GM21423 (cell line): Measurements from ENCODE around the gene GRIA1.

Experiments
- ATAC-seq: cut with Tn5 transposase; IDR thresholded peaks from one replicate; pipeline ENCODE4 v1.9.1; 2021; ENCODE audit warnings: mild to moderate bottlenecking, moderate library complexity; ENCODE audit not compliant: unreplicated experiment

Gene GRIA1

DNA sequence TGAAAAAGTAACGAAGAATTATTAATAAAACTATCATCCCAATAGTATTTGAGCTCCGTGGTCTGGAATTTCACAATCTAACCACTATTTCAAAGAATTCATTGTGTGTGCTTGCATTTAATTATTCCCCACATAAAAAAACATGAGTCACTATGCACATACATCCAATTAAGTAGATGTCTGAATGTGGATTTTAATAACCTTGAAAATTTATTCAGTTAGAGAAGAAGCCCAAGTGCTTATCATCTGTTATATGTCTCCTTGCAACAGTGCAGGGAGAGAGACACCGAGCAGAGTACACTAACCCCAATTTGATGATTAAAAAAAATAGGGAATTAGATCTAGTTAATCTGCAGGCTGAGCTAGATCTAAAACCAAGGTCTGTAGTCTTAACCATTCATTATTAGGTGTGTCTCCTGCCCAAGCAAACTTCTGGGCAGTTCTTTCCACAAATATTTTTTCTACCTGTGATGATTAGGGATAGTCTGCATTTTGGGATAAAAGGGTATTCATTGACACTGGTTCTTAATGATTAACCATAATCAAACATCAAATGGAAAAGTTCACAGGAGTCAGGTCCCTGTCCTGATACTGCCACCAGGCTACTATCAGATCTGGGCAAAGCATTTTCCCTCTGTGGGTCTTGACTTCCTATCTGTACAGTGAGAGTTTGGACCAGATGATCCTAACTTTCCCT is 164.2 kb downstream of the GRIA1 start:
- ATAC-seq, result no peak

DNA sequence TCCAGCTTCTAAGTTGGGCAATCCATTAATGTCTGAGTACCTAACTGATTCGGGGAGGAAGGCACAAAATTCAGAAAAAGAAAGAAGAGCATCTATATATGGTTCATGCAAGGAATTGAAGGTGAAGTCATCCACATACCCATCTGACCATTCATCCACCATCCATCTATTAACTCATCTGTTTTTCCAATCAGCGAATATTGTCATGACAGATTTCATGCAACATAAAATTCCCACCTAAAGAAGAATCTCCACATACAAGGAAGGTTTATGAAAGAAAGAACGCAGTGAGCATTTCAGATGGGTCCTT is 164.7 kb downstream of the GRIA1 start:
- no peak for ATAC-seq

DNA sequence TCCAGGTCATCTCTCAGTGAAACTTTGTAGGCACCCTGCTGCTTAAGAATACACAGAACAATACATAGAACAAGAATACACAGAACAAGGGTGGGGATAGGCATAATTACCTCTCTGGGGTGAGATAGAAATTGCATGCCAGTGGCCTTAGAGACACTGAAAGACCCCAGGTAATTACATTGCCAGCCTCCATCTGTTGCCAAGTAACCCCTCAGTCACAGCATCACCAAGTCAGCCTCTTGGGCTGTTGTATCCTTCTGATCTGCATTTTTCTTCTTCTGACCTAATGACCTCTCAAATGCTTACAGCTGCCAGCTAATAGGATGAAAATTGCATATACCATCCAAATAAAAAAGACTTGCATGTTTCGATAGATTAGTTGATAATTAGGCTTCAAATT is 167.7 kb downstream of the GRIA1 start:
- no peak for ATAC-seq

DNA sequence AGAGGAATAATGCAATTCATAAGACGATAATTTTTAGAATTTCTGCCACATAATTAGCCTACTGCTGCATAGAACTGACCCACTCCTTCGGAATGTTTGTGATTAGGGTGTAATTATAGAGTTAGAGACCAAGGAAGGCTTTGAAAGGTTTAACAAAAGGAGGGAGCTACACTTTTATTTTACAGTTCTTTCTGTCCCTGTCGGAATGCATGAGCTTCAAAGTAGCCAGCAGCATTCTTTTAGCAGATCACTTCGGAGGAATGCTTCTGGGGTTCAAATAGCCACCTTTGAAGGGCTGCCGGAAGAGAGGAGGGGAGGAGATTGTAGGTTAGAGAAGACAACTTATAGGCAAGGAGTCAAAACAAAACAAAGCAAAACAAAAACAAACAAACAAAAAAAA is 168.1 kb downstream of the GRIA1 start:
- no peak for ATAC-seq

DNA sequence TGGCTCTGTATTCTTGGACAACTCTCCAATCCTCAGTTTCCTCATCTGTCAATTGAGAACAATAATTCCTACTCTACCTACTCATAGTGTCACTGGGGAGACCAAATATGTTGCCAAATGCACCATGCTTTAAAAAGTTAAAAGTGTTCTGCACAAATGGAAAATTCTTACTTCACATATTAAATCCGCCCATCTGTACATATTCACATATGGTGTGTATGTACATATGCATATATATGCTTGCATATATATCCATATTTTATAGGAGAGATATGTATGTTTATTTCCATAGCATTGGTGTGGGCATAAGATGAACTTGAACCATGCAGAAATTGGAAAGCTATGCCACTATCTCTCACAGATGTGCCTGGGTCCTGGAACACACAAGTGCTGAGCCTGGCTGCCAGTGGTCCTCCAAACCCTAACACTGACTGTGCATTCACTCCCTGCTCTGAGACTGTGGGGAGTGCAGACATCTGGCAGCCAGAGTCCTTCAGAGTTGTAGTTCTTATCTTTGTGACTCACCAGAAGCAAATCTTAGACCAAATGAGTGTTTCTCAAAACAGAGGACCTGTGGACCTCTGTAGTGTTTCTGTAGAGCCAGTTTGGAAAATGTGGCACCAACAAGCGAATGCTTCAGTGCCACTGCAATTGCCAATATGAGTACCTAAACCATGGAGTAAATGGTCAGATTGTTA is 168.7 kb downstream of the GRIA1 start:
- no peak for ATAC-seq

DNA sequence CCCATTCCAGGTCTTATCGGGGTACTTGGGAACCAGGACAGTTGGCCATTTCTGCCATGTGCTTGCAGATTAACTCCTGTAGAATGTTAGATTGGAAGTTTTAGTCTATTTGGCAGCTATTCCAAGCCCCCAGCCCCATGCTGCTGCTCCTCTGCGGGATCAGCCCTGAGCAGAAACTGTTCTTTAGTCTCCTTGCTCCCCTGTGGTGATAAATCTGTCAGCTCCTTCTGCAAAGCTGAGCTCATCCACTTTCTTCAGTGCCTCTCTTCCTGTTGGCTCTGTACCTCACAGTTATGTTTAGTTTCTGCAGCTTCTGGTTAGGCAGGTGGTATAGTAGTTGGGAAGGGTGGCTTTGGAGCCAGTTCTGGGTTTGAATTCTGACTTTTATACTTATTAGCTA is 170.4 kb downstream of the GRIA1 start:
- no peak for ATAC-seq

DNA sequence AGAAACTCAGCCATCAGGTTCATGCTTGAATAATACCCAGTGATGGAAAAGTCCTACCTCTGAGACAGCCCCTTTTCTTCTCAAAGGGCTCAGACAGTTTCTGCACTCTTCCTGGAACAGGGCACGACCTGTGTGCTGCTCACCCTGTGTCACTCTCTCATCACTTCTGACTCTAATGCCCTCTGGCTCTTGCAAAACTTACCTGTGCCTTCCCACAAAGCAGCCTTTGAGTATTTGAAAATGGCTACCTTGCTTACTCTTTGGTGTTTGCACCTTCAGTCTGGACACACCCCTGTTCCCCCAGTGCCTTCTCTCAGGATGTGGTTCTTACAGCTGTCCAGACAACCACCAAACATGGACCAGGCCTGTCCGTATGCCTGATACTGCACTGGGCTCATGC is 171.4 kb downstream of the GRIA1 start:
- ATAC-seq, result no peak

DNA sequence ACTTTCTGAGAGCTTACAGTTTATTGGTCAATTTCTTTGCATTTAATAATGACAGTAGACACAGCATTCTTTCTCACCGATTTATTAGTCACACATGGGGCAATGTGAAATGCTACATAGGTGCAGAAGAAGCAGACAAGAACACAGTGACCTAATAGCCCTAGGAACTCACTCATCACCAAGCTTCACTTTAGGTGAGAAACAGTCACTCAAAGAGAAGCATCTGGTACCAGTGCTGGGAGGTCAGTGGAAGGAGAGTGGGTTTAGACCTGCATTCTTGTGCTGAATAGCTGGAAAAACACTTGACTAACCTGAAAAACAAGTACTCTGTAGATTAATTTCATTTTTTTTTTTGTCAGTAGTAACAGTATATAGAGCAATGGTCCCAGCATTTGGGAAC is 179.6 kb downstream of the GRIA1 start:
- no peak for ATAC-seq

DNA sequence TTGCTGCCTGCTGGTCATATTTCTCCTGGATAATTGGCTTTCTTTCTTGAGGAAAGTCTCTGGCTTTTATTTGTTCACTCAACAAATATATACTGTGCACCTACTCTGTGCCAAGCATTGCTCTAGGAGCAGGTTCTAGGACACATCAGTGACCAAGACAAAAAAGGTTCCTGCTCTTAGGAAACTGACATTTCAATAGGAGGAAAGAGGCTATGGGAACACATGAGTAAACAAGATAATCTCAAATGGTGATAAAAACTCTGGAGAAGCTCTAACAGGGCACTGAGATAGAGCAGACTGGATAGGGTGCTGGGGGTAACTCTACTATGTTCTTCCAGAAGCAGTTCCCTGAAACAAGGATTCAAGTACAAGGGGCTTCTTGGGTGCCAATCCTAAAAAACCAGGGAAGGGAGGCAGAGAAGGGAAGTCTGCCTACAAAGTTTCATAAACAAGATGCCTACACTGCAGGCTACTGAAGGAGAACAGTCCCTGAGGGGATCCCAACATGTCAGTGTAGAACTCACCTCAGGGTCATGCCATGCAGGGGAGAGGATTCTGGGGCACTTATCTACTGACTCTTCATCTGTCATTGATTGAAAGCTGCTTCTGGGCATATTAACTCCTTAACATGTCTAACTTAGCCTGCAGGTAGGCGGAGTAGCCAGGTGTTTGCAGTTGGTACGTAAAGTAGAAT is 181.3 kb downstream of the GRIA1 start:
- ATAC-seq, result no peak

DNA sequence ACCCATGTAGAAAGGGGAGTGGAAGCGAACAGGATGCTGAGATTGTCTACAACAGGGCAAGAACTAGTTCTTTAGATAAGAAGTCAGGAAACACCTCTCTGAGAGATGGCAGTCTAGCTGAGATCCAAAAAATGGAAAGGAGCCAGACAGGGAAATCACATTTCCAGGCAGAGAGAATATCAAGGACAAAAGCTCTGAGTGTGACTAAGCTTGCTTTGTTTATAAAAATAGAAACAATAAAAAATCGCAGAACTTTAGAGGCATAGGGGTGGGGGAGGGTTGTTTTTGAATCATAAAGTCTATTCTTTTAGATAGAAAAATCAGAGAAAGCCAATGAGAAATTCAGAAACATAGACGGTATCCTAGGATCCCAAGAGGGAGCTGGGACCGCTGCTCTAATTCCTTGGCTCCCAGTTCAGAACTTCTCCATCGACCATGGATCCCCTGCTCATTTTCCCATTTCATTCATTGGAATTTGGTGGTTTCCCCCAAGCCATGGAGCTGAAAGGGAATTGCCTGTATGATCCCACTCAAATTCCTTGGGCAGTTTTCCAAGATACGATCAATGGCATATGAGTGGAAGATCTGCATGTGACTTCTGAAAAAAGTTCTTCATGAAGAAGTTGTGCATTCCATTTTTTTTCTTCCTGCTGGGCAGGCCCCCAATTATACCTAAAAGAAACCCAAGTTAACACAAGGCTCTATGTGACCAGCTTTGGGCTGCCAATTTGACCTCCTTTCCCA is 182.0 kb downstream of the GRIA1 start:
- ATAC-seq, result no peak

DNA sequence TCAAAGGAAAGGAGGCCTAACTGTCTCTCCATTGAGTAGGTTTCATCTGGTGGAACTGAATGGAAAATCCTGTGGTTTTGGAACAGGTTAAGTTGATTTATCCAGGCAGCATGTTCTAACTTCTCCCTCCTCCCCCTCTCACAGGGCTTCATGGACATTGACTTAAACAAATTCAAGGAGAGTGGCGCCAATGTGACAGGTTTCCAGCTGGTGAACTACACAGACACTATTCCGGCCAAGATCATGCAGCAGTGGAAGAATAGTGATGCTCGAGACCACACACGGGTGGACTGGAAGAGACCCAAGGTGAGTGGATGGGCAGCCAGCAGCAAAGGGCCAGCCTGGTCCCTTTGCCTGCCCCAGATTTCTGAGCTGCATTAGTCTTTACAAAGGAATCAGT is 183.9 kb downstream of the GRIA1 start:
- no peak for ATAC-seq

DNA sequence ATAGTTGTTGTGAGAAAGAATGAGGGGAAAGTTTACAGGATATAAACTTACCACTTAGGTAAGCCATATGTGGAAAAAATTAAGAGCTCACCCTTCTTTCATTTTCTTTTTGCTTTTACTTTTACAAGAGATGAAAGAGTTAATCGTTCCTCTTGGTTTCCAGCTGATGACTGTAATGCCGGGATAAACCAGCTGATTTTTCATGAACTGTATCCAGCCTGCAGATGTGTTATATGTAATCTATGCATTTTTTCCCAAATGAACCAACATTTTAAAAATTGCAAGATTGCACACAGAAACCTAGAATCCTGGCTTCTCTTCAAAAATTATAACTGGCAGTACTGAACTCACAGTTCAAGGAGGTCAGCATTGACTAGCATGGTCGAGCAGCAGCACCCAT is 185.9 kb downstream of the GRIA1 start:
- no peak for ATAC-seq

DNA sequence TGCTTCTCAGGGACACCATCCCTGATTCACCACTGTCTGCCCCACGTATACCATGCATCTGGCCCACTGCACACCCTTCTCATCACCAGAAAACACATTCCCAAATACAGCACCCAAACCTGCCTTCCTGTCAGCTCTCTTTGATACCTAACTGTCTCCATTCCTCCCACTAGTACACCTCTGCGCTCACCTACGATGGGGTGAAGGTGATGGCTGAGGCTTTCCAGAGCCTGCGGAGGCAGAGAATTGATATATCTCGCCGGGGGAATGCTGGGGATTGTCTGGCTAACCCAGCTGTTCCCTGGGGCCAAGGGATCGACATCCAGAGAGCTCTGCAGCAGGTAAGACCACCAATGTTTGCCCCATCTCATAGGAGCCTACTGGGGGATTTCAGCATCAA is 186.4 kb downstream of the GRIA1 start:
- no peak for ATAC-seq

DNA sequence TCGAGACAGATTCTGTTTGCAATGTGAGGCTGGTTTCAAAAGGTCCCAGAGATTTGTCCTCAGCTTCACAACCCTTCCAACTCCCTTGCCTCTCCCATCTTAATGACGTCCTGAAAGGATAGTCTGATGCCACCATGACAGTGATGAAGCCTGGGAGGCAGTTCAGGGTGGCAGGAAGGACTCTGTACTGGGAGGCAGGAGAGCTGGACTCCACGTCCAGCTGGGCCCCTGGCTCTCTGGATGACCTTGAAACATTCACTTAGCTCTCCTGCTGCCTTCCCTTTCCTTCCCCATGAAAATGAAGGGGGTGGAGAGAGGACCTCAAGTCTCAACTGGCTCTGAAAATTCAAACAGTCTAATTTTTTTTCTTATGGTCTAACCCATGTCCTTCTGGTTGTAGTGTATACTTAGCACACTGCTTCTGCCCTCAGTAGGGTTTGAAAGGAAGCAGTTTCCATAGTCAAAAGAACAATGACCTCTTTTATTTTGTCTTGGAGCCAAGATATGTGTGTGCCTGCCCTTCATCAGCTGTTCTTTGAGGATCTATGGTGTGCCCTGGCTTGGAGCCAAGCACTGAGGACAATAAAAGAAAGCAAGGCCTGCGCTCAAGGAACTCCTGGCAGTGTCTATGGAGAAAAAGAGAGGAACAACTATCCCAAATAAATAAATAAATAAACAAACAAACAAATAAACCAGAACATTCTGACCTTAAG is 188.3 kb downstream of the GRIA1 start:
- no peak for ATAC-seq

DNA sequence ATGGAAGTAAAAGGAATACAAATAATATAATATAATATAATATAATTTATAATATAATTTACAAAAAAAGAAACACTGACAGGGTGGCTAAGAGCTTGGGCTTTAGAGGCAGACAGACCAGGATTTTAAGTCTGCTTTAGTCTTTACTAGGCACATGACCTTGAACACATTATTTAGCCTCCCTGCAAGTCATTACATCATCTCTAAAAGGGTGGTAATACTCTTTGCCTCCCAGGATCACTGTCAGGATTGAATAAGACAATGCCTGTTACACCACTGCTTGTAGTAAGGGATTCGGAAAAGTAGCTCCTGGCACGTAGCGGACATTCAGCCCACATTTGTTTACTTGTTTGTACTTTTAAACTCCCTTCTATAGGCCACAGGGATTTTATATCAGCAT is 199.8 kb downstream of the GRIA1 start:
- no peak for ATAC-seq

DNA sequence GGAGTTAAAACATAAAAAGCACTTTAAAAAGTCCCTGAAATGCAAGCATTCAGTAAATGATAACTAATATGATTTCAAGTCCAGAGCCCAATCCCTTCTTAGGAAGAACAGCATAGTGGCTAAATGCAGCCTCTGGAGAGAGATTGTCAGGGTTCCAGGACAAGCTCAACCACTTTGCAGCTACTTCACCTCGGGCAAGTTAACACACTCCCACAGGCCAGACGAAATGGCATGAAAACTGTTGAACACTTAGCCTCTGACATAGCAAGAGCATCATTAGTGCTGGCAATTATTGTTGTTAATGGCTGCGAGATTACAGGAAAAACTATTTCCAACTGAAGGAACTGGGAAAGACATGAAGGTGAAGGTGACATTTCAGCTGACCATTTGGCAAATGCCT is 205.8 kb downstream of the GRIA1 start:
- ATAC-seq, result no peak

DNA sequence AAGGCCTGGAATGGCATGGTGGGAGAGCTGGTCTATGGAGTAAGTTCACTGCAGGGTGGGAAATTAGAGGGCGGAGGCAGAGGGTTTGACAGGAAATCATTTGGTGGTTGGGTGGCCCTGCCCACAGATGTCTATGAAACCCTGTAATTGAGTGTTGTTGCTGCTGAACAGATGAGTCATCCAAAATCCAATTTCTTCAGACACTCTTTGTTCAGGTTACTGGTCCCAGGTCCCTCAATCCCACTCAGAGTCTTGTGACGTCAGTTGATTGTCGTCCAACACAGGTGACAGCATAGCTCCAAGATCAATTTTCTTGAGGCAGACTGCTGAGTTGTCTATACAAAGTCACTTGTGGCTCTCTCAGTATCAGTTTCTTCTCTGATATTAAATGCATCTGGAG is 208.6 kb downstream of the GRIA1 start:
- no peak for ATAC-seq

DNA sequence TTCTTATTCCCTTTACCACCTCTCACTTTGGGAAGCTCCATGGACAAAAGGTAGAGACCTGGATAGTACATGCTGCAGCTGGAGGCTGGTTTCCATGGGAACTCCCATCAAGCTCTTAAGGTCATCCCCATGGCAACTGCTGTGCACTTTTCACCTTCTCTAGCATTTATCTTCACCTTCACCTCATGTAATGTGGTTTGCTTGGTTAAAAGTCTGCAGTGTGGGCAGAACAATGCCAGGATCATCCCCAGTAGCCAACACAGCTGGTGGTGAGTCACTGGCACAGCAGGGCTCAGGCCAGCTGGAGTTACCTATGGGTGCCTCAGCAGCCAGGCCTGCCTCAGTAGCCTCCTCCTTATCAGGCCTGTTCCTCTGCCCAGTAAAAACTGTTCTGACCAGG is 210.5 kb downstream of the GRIA1 start:
- no peak for ATAC-seq

DNA sequence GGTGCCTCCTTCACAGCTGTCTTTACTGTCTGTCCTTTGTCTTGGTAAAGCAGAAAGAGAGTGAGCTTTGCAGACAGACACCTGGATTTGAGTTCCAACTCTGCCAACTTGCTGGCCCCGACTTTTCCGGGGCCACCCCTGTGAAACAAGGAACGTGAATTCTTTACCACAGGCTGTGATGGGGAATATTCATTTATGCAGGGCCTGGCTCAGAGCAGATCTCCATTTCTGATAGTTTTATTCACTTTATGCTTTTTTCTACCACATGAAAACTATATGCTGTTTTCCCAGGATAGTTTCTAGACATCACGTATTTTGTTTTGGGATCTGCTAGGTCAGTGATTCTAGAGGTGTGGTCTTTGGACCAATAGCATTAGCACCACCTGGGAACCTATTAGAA is 211.8 kb downstream of the GRIA1 start:
- ATAC-seq, result no peak

DNA sequence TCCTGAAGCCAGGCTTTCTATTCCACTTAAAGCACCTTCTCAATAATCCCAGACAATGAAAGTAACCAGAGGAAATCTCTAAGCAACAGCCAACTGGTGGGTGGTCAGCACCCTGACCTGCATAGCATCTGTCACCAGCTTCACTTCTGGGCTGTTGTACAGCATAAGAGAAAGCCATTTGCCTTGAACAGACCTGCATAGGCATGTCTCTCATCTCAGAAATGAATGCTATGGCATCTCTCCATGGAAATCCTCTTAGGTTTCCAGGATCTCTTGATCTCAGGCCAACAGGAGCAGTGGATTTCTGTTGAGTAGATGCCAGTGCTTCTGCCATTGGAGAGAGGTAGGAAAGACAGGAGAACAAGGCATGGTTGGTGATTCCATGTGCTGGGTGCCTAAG is 213.6 kb downstream of the GRIA1 start:
- no peak for ATAC-seq

DNA sequence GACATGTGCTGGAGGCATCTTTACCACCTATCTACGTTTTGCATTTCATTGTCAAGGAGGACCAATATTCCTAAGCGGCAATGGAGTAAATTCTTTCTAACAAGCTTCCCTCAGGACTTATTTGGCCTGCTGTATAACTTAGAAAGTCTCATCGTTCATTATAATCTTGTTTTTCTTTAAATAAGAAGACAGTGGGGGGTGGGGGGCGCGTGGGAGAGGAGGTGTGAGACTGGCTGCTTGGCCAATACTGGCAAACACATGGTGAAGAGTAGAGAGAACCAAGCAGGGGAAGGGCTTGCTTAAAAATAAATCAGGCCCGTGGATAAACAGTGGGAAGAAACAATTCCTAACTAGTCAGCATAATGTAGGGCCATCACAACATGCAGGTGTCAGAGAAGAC is 217.2 kb downstream of the GRIA1 start:
- no peak for ATAC-seq
